ENCODE data around the gene CORO1C.

The CORO1C gene

DNA sequence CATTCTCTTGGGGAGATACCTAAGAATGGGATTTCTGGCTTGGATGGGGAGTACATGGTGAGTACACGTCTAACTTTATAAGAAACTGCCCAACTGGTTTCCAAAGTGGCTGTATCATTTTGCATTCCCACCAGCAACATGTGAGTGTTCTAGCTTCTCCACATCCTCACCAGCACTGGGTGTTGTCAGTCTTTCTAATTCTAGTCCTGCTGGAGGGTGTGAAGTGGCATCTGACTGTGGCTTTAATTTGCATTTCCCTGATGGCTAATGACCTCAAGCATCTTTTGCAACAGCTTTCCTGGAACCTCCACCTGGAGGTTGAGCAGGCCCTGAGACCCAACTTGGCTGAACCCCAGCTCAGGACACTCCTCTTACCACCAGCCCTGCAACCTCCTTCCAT lies 115.4 kb downstream of the CORO1C start:
- DNase-seq (ENCODE audit: low spot score) = no peak

DNA sequence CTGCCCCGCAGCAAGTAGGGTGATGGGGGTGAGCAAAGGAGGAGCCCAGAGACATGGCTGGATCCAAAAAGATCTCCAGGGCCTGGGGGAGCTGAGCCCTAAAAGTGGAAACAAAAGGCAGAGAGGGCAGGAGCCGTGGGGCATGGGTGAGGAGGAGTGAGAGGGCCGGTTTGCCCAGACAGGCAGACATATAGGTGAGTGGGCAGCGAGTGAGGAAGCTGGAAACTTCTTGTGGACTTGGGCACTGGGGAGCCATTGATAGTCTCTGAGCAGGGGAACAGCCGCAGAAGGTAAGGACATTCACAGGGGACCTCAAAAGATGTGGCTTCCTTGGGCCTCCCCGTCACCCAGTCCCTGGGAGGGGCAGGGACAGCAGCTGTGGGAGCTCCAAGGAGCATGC lies 116.7 kb downstream of the CORO1C start:
- no peak for DNase-seq (ENCODE audit: low spot score)

DNA sequence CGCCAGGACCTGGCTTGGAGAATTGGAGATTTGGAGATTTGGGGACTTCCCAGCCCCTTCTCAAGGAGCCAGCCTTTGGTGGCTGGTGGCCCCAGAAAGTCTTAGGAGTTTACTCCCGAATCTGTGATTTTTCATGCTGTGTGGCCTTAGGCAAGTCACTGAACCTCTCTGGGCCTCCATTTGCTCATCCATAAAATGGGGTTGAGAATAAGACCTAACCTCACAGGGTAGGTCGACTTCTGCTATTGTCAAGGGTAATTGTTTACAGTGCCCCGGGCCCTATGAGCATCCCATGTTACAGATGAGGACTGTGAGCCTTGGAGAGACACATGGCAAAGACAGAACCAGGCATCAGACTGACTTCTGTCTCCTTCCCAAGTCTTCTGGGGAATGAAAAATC lies 117.3 kb downstream of the CORO1C start:
- DNase-seq (ENCODE audit: low spot score) = no peak

DNA sequence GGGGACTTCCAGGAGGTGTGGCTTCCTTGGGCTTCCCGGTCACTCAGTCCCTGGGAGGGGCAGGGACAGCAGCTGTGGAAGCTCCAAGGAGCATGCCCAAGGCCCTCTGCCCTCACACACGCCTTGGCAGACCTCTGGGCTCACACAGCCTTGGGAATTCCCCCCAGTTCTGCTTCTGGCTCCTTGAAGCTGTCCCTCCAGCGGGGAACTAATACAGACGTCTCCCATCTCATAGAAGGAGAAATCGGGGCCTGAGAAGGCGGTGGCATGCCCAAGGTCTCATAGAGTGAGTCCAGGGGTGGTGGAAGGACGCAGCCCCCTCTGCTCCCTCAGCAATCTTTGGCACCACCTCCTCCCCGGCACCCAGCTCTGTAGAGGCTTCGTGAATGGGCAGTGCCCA lies 117.8 kb downstream of the CORO1C start:
- DNase-seq (ENCODE audit: low spot score) = no peak

DNA sequence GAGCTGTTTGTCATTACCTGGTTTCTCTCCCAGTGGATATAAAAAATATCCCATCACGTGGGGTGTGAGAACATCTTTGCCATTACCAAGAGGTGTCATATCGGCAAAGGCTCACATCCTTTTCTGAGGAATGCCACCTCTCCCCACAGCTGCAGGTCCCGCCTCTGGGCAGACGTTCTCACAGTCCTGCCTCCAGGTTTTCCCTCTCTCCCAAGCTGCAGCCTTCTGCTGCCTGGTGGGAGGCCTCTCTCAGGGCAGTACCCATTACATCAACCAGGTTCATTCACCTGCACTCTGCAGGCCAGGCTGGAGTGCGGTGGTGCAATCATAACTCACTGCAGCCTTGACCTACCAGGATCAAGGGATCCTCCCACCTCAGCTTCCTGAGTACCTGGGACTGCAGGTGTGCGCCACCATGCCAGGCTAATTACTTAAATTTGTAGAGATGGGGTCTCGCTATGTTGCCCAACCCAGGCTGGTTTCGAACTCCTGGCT lies 118.5 kb downstream of the CORO1C start:
- no peak for DNase-seq (ENCODE audit: low spot score)

DNA sequence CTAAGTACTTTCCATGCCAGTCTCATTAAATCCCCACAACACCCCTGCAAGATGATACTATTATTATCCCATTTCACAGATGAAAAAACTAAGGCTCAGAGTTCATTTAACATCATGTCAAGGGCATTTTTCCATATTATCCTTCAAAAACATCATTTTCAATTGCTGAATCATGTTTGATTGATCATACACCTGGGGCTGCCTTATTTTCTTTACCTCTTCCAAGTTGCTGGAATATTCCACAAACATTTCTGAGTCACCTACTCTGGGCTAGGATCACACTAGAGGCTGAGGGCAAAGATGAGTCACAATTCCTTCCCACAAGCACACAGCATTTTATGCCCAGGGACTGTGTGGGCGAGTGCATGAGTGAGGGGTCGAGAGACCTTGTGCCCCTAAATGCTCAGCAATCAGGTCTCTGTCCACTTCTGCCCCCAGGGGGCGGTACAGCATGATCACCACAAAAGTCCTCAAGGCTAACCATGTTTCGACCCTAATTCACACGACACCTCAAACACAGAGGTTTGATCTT lies 119.4 kb downstream of the CORO1C start:
- DNase-seq (ENCODE audit: low spot score) = peak; percentile 66

DNA sequence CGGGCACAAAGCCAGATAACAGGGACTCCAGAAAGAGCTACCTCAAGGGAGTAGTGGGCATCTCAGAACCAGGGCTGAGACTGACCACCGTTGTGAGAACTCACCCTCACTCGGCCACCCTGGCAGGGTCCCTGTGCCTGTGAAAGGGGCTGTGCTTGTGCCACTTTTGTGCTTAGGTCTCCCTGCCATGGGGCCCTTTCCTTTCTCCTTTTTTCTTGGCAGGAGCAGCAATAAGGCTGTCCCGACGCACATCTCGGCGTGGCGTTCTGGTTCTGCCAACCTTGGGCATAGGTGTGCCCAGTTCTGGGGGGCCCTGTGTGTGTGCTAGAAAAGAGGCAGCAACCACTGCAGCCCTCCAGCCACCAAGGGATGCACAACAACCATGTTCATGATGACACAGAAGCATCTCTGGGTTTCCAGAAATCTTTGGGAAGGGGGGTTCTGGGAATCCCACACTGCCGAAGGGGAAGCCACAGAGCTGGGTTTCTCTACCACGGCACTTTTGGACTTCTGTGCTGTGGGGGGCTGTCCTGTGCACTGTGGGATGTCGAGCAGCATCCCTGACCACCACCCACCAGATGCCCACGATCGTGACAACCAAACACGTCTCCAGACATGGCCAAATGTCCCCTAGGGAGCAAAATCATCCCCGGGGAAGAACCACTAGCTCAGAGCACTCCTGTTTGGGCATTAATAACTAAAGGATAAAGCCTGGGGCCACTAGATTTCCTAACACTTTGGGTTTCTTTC lies 120.3 kb downstream of the CORO1C start:
- no peak for DNase-seq (ENCODE audit: low spot score)

DNA sequence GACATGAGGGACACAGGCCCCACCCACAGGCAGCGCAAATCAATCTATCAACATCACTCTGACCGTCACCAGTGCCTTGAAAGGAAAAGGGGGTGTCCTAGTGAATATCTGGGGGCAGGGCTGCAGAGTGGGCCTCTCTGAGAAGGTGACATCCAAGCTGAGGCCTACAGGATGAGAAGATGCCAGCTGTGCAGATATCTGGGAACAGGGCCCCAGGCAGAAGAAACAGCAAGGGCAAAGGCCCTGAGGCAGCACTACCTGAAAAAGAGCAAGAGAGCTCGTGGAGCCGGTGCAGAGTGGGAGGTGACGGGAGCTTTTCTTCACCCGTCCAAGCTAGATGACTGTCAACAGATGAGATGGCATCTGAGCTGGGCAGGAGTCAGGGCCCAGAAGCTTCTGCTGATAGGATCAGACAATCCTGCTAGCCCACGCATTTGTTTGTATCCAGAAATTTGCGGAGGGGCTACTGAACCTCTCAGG lies 120.9 kb downstream of the CORO1C start:
- DNase-seq (ENCODE audit: low spot score) = no peak

DNA sequence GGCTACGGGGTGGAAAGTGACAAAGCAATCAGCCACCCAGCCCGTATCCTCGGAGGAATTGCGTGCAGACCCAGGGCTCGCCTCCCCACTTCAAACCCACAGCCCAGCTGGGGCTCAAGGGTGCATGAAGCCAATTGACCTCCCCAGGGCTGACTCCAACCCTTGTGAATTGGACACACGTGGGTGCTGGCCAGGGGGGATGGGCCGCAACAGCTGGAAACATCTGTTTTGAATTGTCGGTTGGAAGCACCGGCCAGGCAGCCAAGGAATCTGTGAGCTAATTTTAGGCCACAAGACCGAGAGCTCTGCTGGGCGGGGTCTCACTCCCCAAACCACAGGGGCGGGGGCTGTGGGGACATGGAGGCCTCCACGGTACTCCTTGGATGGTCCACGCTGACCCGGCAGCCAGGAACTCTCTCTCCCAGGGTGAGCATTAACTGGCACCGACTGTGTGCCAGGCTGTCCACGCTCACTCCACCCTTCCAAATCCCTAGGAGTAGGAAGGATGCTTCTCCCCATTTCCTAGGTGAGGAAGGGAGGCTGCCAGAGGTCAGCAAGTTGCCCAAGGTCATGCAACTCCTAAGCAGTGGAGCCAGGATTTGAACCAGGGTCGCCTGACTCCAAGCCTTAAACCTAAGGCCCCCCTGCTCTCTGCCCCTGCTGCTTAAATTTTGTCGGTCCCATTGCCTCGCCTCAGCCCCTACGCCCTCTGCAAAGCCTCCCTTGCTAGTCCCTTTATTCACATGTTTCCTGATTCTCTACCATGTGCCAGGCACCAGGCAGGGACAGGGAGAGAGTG lies 121.6 kb downstream of the CORO1C start:
- DNase-seq (ENCODE audit: low spot score) = no peak

DNA sequence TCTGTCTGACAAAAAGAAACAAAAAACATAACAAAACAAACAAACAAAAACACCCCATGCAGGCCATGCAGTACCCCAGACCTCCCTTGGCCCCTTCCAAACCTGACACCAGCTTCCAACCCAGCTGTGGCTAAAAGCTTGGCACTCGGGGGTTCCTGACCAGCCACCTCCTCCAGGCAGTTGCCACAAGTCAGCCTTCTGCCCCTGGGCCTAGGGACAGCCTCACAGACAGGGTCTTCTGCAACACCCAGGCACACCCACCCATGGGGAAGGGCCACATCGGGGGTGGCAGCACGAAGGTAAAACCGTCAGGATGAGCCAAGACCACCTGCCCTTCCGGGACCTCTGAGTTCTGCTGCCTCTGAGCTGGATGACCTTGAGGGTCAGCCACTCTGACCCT lies 122.7 kb downstream of the CORO1C start:
- DNase-seq (ENCODE audit: low spot score) = no peak

DNA sequence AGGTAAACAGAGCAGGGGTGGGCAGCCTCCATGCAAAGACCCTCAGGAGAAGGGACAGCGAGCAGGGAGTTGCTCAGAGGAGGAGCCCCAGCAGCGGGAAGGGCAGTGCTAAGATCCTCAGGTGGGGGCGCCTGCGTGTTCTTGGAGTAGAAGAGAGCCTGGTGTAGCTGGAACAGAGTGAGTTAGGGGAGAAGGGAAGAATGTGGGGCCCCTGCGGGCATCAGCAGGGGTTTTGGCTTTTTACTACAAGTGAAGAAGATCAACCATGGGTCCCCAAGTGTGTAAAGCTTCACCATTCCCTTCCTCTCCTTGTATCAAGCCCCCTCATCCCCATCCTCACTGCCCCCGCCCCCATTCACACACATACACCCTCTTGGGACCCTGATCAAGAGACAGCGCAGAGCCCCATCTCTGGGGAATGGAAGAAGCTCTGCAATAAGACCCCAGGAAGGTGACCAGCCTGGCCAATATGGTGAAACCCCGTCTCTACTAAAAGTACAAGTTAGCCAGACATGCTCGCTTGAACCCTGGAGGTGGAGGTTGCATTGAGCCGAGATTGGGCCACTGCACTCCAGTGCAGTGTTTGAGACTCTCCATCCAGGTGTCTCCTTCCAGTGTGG lies 123.2 kb downstream of the CORO1C start:
- DNase-seq (ENCODE audit: low spot score) = no peak

DNA sequence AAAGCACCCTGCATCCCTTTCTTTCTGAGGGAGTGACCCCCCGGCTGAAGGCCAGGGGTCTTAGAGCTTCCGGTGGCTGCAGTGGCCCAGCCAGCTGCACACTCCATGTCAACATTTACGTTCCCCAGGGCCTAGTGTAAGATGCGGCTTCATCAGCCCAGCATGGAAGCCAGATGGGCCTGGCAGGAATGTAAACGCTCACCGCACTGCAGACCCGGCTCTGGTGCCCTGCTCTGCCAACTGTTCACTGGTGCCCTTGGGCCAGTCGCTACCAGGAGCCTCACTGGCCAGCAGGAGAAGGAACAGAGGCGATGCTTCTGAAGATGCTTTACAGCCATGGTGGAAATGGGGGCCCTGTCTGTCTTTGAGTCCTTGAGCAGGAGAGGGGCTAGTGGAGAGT lies 124.8 kb downstream of the CORO1C start:
- no peak for DNase-seq (ENCODE audit: low spot score)

DNA sequence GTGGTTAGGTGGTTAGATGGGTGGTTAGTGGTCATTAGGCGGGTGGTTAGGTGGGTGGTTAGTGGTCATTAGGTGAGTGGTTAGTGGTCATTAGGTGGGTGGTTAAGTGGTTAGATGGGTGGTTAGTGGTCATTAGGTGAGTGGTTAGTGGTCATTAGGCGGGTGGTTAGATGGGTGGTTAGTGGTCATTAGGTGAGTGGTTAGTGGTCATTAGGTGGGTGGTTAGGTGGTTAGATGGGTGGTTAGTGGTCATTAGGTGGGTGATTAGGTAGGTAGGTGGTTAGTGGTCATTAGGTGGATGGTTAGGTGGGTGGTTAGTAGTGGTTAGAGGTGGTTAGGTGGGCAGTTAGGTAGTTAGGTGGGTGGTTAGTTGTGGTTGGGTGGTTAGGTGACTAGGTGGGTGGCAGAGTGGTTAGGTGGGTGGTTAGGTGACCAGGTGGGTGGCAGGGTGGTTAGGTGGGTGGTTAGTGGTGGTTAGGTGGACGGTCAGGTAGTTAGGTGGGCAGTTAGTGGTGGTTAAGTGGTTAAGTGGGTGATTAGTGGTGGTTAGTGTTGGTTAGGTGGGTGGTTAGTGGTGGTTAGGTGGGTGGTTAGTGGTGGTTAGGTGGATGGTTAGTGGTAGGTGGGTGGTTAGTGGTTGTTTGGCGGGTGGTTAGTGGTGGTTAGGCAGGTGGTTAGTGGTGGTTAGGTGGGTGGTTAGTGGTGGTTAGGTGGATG lies 125.5 kb downstream of the CORO1C start:
- DNase-seq (ENCODE audit: low spot score) = no peak

DNA sequence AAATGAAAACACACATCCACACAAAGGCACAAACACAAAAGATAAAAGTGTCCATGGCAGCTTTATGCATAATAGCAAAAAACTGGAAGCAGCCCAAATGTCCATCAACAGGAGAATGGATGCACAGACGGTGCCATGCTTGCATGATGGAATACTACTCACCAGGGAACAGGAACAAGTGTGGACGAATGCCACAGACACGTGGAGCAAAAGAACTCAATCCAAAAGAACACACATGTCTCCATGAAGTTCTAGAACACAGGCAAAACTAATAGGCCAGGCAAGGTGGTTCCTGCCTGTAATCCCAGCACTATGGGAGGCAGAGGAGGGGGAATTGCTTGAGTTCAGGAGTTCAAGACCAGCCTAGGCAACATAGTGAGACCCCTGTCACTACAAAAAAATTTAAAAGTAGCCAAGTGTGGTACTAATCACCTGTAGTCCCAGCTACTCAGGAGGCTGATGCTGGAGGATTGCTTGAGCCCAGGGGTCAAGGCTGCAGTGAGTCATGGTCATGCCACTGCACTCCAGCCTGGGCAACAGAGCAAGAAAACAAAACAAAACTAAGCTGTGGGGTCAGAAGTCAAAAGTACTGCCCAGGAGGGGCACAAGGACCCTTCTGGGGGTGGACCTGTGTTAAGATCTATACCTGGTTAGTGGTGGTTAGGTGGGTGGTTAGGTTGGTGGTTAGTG lies 126.2 kb downstream of the CORO1C start:
- no peak for DNase-seq (ENCODE audit: low spot score)

DNA sequence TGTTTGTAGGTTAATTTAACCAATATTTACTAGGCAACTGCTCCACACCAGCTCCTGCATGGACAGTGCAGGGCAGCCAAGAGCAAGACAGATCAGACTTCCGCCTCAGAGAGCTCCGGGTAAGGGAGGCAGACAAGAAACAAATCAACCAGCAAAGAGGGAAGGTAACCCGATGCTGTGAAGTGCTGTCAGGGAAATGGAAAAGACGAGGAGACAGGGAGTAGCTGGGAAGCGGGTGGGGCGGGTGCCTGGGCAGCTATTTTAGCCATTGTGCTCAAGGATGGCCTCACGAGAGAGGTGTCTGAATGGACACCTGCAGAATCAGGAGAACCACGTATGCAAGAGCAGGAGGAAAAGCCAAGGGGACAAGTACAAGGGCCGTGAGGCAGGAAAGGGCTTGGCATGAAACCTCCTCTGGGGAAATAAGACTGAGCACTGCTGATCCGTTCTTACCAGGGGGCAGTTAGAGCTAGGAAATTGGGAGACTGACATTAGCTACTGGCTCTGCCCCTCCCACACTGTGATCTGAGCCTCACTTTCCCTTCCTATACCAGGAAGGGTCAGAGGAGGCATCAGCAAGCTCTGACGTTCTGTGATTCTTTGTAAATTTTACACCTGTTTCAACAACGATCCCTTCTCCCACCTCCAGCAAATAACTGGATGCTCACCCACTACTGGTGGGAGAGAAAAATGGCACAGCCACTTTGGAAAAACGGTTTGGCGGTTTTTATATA lies 126.9 kb downstream of the CORO1C start:
- DNase-seq (ENCODE audit: low spot score) = no peak

DNA sequence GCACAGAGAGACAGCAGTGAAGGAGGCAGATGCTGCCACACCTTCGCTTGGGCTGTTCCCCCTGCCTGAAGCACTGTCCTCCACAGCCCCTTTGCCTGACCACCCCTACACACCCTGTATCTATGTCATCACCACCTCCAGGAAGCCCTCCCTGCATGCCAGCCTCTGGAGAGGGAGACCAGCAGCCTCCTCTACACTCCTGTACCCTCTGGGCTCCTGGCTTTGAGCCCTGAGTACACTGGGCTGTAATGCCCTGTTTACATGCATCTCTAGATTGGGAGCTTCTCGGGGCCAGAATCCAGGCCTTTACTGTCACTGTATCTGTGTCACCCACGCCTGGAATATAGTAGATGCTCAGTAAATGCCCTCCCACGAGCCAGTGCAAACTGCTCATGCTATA lies 127.6 kb downstream of the CORO1C start:
- no peak for DNase-seq (ENCODE audit: low spot score)

DNA sequence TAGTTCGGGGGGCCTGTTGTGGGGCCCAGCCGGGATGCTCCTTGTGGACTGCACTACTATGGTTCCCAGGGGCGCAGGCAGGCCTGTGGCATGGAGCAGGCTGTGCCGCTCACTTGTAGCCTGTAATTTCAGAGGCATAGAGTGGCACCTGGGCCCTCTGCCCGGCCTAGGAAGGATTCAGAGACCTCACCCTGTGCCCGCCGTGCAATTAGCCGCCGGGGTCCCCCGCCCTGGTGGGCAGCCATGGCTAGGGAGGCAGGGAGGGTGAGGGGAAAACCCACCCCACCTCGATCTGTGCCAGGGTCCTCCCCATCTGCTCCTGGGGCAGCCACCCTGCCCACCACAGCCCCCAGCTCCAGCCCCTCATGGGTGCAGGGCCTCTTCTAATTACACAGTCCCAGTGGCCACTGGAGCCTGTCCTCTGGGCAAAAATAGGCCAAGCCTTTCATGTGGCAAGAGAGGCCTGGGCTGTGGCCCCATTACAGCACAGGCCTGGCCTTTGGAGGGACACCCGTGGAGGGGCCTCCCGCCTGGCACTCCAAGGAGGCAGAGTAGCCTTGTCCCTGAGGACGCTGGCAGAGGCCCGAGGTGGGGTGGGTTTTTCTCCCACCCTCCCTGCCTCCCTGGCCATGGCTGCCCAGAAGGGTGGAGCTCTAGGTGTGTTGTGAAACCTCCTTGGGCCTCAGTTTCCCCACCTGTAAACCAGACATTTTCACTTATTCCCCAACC lies 128.2 kb downstream of the CORO1C start:
- DNase-seq (ENCODE audit: low spot score) = no peak

DNA sequence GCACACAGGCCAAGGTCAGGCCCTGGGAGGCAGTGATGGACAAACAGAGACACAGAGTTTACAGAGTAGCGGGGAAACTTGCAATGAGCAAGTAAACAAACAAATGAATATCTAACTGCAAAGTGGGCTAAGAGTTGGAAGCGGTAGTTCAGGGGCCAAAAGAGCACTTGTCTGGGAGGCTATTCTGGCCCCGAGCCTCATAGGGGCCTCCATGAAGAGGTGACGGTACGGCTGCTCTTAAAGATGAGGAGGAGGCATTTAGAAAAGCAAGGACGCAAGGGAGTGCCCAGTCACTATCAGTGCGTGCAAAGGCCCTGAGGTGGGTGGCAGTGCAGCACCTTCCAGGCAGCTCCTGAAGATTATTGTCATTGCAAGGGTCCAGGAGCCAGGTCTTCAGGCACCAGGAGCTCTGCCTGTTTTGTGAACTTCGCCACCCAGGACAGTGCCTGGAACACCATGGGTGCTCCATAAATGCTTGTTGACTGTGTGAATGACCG lies 129.1 kb downstream of the CORO1C start:
- DNase-seq (ENCODE audit: low spot score) = no peak

DNA sequence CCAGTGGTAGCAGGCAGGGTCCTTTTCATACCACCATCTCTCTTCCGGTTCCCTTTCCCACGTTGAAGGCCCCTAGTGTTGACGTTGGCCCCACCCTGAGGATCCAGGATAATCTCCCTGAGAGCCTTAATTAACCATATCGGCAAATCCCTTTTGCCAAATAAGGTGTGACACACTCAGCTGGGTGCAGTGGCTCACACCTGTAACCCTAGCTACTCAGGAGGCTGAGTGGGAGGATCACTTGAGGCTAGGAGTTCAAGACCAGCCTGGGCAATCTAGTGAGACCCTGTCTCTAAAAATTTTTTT lies 130.7 kb downstream of the CORO1C start:
- no peak for DNase-seq (ENCODE audit: low spot score)

All from CD4-positive, alpha-beta T cell treated with Interleukin-15 for 4 hours (primary cell).